Calu3 (cell line): Measurements from ENCODE around the gene DNASE1L2. TPM values are rescaled to one million over a fixed set of nuclear protein-coding genes. Genes with fewer than 3 reads are reported as not detected.

ENCODE experiments used
- BruUV-seq: library from RNA; stranded (reverse); fragments of 400-500 nt; replicated peaks from 2 replicates; lab custom pipeline; 2021; lab: Mats Ljungman, UMichigan
- CTCF ChIA-PET: fragments of 300-600 bp; sonication (Branson Sonifier 250); formaldehyde crosslinking; loops from one replicate; lab custom pipeline; 2022; ENCODE audit warnings: antibody characterized with exemption; lab: Charles Lee
- DNase-seq: peaks from one replicate; pipeline ENCODE4 v3.0.0; 2022
- H3K27ac Mint-ChIP-seq: one replicate; pipeline ENCODE4 v1.8.0; 2022; ENCODE audit warnings: mixed read lengths; ENCODE audit not compliant: unreplicated experiment
- H3K27me3 Mint-ChIP-seq: one replicate; pipeline ENCODE4 v1.8.0; 2022; ENCODE audit warnings: mixed read lengths; ENCODE audit not compliant: unreplicated experiment
- H3K36me3 Mint-ChIP-seq: one replicate; pipeline ENCODE4 v1.8.0; 2022; ENCODE audit warnings: mild to moderate bottlenecking, moderate library complexity, mixed read lengths; ENCODE audit not compliant: insufficient read depth, unreplicated experiment
- H3K4me1 Mint-ChIP-seq: one replicate; pipeline ENCODE4 v1.8.0; 2022; ENCODE audit warnings: mild to moderate bottlenecking, low read depth, mixed read lengths; ENCODE audit not compliant: unreplicated experiment
- H3K4me3 Mint-ChIP-seq: one replicate; pipeline ENCODE4 v1.8.0; 2022; ENCODE audit warnings: mild to moderate bottlenecking, low read depth, moderate library complexity, mixed read lengths; ENCODE audit not compliant: unreplicated experiment
- H3K9me3 Mint-ChIP-seq: one replicate; pipeline ENCODE4 v1.8.0; 2022; ENCODE audit warnings: low read depth, mixed read lengths; ENCODE audit not compliant: unreplicated experiment
- CTCF ChIP-seq: fragments of 200-600 bp; IDR thresholded peaks from one replicate; pipeline ENCODE4 v1.8.0; 2022; ENCODE audit warnings: antibody characterized with exemption; ENCODE audit not compliant: unreplicated experiment
- intact Hi-C: fragments of 100-400 bp; cut with micrococcal nuclease; formaldehyde crosslinking; loops from one replicate; pipeline ENCODE4 v1.10.0; 2022; ENCODE audit not compliant: unreplicated experiment
- total RNA-seq: library from RNA; stranded (reverse); gene quantifications from 2 replicates; pipeline ENCODE4 v1.2.3, GENCODE V29; 2022

The DNASE1L2 gene
- total RNA-seq, 1 experiment from 2014 or later = 5.7 TPM

GRCh38 chr16:2213817-2214718 is 22.2 kb upstream of the DNASE1L2 start:
- Mint-ChIP-seq H3K36me3 (peaks cover 68% of the 10 kb centered on the region), H3K9me3 (no peaks in the 10 kb centered on the region), H3K27ac (peak overlapping the region; percentile 72), H3K4me3 (peak overlapping the region; percentile 78), H3K27me3 (no peaks in the 10 kb centered on the region), H3K4me1 (peaks cover 22% of the 10 kb centered on the region)
- no peak for DNase-seq
- no peak for TF ChIP-seq CTCF
- CTCF ChIA-PET = interaction anchor here (0.6 to 2.3 kb wide), 4 partner anchors 19 to 200 kb away, joined by 3 to 15 read pairs (median 4); partner anchors contain the start of gene ECI1
- intact Hi-C loops = no loop called here
- no TSS peak for BruUV-seq

GRCh38 chr16:2214719-2214968 is 21.6 kb upstream of the DNASE1L2 start, which contains the start of gene PGP:
Gene PGP (minus strand): TSS chr16:2214840. CDS start chr16:2214777, 63 bp downstream.
- Mint-ChIP-seq H3K4me1 (peaks cover 22% of the 10 kb centered on the region), H3K4me3 (peak within 1 kb of the TSS; percentile 78), H3K27me3 (no peaks in the 10 kb centered on the region), H3K9me3 (no peaks in the 10 kb centered on the region), H3K36me3 (peaks cover 63% of the 10 kb centered on the region), H3K27ac (peak within 1 kb of the TSS; percentile 87)
- no peak for TF ChIP-seq CTCF
- CTCF ChIA-PET = interaction anchor here (0.6 to 2.3 kb wide), 4 partner anchors 20 to 199 kb away, joined by 3 to 15 read pairs (median 4); partner anchors contain the start of gene ECI1
- DNase-seq = no peak
- BruUV-seq = no TSS peak
- intact Hi-C loops = no loop called here

GRCh38 chr16:2216330-2216729 is 19.9 kb upstream of the DNASE1L2 start:
- intact Hi-C loops = no loop called here
- H3K27ac Mint-ChIP-seq = no peak overlapping the region
- CTCF ChIA-PET = no interaction called here
- BruUV-seq = no TSS peak
- TF ChIP-seq CTCF = no peak
- DNase-seq = no peak
- H3K4me3 Mint-ChIP-seq = peak overlapping the region; percentile 78
- no peaks in the 10 kb centered on the region for H3K9me3 Mint-ChIP-seq
- H3K4me1 Mint-ChIP-seq = peaks cover 22% of the 10 kb centered on the region
- H3K27me3 Mint-ChIP-seq = no peaks in the 10 kb centered on the region
- H3K36me3 Mint-ChIP-seq = peaks cover 56% of the 10 kb centered on the region

GRCh38 chr16:2223221-2223941 is 12.9 kb upstream of the DNASE1L2 start, which contains the start of gene E4F1:
Gene E4F1 (plus strand): TSS chr16:2223591. CDS start chr16:2223614, 23 bp downstream.
- intact Hi-C loops = no loop called here
- peak; percentile 100 for DNase-seq
- Mint-ChIP-seq H3K4me3 (peak within 1 kb of the TSS; percentile 86), H3K9me3 (no peaks in the 10 kb centered on the region), H3K27me3 (no peaks in the 10 kb centered on the region), H3K4me1 (peaks cover 9% of the 10 kb centered on the region), H3K36me3 (peaks cover 56% of the 10 kb centered on the region), H3K27ac (peak within 1 kb of the TSS; percentile 85)
- no peak for TF ChIP-seq CTCF
- CTCF ChIA-PET = no interaction called here
- BruUV-seq = no TSS peak
